Germinal center (tissue), 1 donor: ENCODE measurements around the gene DNAJC18.

ENCODE experiments used
- DNase-seq: peaks from one replicate; pipeline ENCODE4 v3.0.0; 2012; ENCODE audit warnings: mixed read lengths, low spot score

Gene DNAJC18

GRCh38 chr5:139368613-139369012 is 70.7 kb downstream of the DNAJC18 start:
- DNase-seq: no peak

GRCh38 chr5:139364466-139364865 is 74.9 kb downstream of the DNAJC18 start:
- DNase-seq: no peak

GRCh38 chr5:139363937-139364336 is 75.4 kb downstream of the DNAJC18 start:
- no peak for DNase-seq

- DNase-seq: no peak
Observed at GRCh38 chr5:139361835-139362429, 77.4 kb downstream of the DNAJC18 start.

GRCh38 chr5:139360384-139360783 is 78.9 kb downstream of the DNAJC18 start:
- DNase-seq: no peak
